ENCODE measurements around the gene TLR9. TPM values are rescaled to one million over a fixed set of nuclear protein-coding genes. Genes with fewer than 3 reads are reported as not detected.

TLR9 gene
- total and polyA plus RNA-seq, 2 donors (not counting 1 experiment from before 2014, with no cell fraction given) = under 0.01 TPM; not detected in 1

DNA sequence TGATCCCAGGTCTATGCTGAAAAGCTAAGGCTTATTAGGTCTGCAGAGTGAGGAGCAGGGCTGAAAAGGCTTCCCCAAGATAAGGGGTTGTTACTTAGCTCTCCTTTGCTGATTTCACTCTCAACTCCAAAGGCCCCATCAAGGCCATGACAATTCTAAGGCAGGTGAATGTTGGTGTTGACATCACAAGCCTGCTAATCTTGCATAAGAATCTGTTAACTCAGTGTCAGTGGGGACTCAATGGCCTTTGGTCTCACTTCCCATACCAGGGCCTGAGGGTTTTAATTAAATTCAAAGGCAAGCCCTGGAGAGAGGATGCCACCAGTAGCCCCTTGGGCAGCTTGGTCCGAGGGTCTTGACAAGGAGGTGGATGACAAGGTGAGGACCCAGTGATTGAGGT lies 36.9 kb downstream of the TLR9 start:
- H3K4me3 ChIP-seq (replicated peaks in 1 of 4; ENCODE audit: control extremely low read depth in 1 of 4, insufficient read depth in 1 of 4, low read depth in 3 of 4, low read length in 4 of 4) = no peak overlapping the region
- H3K27me3 ChIP-seq (ENCODE audit: control insufficient read depth, insufficient read depth, low read length) = no peaks in the 10 kb centered on the region
- no peaks in the 10 kb centered on the region for H4K20me1 ChIP-seq (ENCODE audit: control insufficient read depth, extremely low read depth, insufficient read depth, low read length)
- no peak for DNase-seq (ENCODE audit: low read depth in 2 of 2)
- no peaks in the 10 kb centered on the region for H3K9me3 ChIP-seq (ENCODE audit: control insufficient read depth, insufficient read depth, low read depth, low read length)
- H3K36me3 ChIP-seq (ENCODE audit: control insufficient read depth, insufficient read depth, low read length) = no peaks in the 10 kb centered on the region
- TF ChIP-seq EZH2 (IDR thresholded peaks at IDR 0.05; ENCODE audit: low read length, missing control alignments) = no peak
- TF ChIP-seq, protein P1, sequence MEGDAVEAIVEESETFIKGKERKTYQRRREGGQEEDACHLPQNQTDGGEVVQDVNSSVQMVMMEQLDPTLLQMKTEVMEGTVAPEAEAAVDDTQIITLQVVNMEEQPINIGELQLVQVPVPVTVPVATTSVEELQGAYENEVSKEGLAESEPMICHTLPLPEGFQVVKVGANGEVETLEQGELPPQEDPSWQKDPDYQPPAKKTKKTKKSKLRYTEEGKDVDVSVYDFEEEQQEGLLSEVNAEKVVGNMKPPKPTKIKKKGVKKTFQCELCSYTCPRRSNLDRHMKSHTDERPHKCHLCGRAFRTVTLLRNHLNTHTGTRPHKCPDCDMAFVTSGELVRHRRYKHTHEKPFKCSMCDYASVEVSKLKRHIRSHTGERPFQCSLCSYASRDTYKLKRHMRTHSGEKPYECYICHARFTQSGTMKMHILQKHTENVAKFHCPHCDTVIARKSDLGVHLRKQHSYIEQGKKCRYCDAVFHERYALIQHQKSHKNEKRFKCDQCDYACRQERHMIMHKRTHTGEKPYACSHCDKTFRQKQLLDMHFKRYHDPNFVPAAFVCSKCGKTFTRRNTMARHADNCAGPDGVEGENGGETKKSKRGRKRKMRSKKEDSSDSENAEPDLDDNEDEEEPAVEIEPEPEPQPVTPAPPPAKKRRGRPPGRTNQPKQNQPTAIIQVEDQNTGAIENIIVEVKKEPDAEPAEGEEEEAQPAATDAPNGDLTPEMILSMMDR (conservative IDR thresholded peaks at IDR 0.05 in 1 of 2, IDR thresholded peaks at IDR 0.05 in 1 of 2; ENCODE audit: low read depth in 1 of 2, low read length in 2 of 2) = no peak
- no peaks in the 10 kb centered on the region for H3K79me2 ChIP-seq (ENCODE audit: control insufficient read depth, insufficient read depth, low read length)
- no peak overlapping the region for H3K9ac ChIP-seq (ENCODE audit: insufficient read depth, low read length)
- H3K4me2 ChIP-seq (ENCODE audit: extremely low read depth, insufficient read depth, low read length) = no peak overlapping the region
- H2AFZ ChIP-seq (ENCODE audit: low read length) = no peak overlapping the region
- peaks cover 21% of the 10 kb centered on the region for H3K4me1 ChIP-seq (ENCODE audit: control insufficient read depth, extremely low read depth, insufficient read depth, low read length)
- H3K27ac ChIP-seq (ENCODE audit: insufficient read depth, low read length) = no peak overlapping the region

DNA sequence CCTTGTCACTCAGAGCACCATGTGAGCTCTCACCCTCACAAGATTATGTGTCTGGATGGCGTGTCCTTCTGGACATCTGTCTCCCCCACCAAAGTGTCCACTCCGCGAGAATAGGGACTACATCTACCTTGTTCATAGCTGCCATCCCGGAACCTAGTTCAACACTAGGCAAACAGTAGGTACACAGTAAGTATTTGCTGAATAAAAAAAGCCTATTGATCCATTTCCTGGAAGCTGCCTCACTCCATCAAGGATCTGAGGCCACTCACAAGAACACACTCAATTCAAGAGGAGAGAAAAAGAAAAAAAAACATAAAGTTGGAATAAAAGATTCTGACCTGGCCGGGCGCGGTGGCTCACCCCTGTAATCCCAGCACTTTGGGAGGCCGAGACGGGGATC lies 38.7 kb downstream of the TLR9 start:
- DNase-seq (ENCODE audit: low read depth in 2 of 2) = no peak
- Histone ChIP-seq H3K4me2 (ENCODE audit: extremely low read depth, insufficient read depth, low read length) (no peak overlapping the region), H2AFZ (ENCODE audit: low read length) (no peak overlapping the region), H3K4me1 (ENCODE audit: control insufficient read depth, extremely low read depth, insufficient read depth, low read length) (peaks cover 14% of the 10 kb centered on the region), H3K27me3 (ENCODE audit: control insufficient read depth, insufficient read depth, low read length) (no peaks in the 10 kb centered on the region), H3K9me3 (ENCODE audit: control insufficient read depth, insufficient read depth, low read depth, low read length) (no peaks in the 10 kb centered on the region), H3K4me3 (replicated peaks in 1 of 4; ENCODE audit: control extremely low read depth in 1 of 4, insufficient read depth in 1 of 4, low read depth in 3 of 4, low read length in 4 of 4) (no peak overlapping the region), H3K36me3 (ENCODE audit: control insufficient read depth, insufficient read depth, low read length) (no peaks in the 10 kb centered on the region), H3K79me2 (ENCODE audit: control insufficient read depth, insufficient read depth, low read length) (no peaks in the 10 kb centered on the region), H3K9ac (ENCODE audit: insufficient read depth, low read length) (no peak overlapping the region), H3K27ac (ENCODE audit: insufficient read depth, low read length) (no peak overlapping the region), H4K20me1 (ENCODE audit: control insufficient read depth, extremely low read depth, insufficient read depth, low read length) (no peaks in the 10 kb centered on the region)
- no peak for TF ChIP-seq EZH2 (IDR thresholded peaks at IDR 0.05; ENCODE audit: low read length, missing control alignments)
- TF ChIP-seq, protein P1 (conservative IDR thresholded peaks at IDR 0.05 in 1 of 2, IDR thresholded peaks at IDR 0.05 in 1 of 2; ENCODE audit: low read depth in 1 of 2, low read length in 2 of 2) = no peak

DNA sequence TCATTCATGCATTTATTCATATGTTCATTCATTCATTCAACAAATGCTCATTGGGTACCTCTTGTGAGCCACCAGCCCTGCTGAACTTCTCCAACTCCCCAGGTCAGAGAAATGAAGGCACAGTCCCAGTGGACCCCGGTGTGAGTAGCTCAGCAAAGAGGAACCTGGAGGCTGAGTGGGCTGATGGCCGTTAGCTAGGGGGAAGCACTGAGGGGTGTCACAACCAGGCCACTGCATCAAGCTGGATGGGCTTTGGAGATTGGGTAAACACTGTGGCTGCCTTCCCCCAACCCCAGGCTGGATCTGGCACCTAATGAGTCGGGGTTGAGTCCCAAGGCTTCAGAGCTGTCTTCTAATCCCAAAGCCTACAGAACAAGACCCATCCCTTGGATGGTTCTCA lies 39.6 kb downstream of the TLR9 start:
- Histone ChIP-seq H3K36me3 (ENCODE audit: control insufficient read depth, insufficient read depth, low read length) (no peaks in the 10 kb centered on the region), H3K9me3 (ENCODE audit: control insufficient read depth, insufficient read depth, low read depth, low read length) (no peaks in the 10 kb centered on the region), H3K4me1 (ENCODE audit: control insufficient read depth, extremely low read depth, insufficient read depth, low read length) (peaks cover 7% of the 10 kb centered on the region), H3K4me3 (replicated peaks in 1 of 4; ENCODE audit: control extremely low read depth in 1 of 4, insufficient read depth in 1 of 4, low read depth in 3 of 4, low read length in 4 of 4) (no peak overlapping the region), H2AFZ (ENCODE audit: low read length) (no peak overlapping the region), H3K4me2 (ENCODE audit: extremely low read depth, insufficient read depth, low read length) (no peak overlapping the region), H3K9ac (ENCODE audit: insufficient read depth, low read length) (no peak overlapping the region), H3K79me2 (ENCODE audit: control insufficient read depth, insufficient read depth, low read length) (no peaks in the 10 kb centered on the region), H3K27ac (ENCODE audit: insufficient read depth, low read length) (no peak overlapping the region), H4K20me1 (ENCODE audit: control insufficient read depth, extremely low read depth, insufficient read depth, low read length) (no peaks in the 10 kb centered on the region), H3K27me3 (ENCODE audit: control insufficient read depth, insufficient read depth, low read length) (no peaks in the 10 kb centered on the region)
- no peak for DNase-seq (ENCODE audit: low read depth in 2 of 2)
- TF ChIP-seq, protein P1 (conservative IDR thresholded peaks at IDR 0.05 in 1 of 2, IDR thresholded peaks at IDR 0.05 in 1 of 2; ENCODE audit: low read depth in 1 of 2, low read length in 2 of 2) = no peak
- no peak for TF ChIP-seq EZH2 (IDR thresholded peaks at IDR 0.05; ENCODE audit: low read length, missing control alignments)

Data from fibroblast of lung (primary cell).